OCI-LY7 (cell line): Measurements from ENCODE around the gene SOS1.

Experiments
- CTCF ChIP-seq: fragments of 200-600 bp; sonication (generic); conservative IDR thresholded peaks from 2 replicates; pipeline ENCODE4 v1.5.1; 2014; ENCODE audit warnings: mild to moderate bottlenecking, antibody characterized with exemption, low read length, moderate library complexity, mixed read lengths
- EZH2phosphoT487 ChIP-seq: fragments of 200-600 bp; sonication (generic); IDR thresholded peaks from 2 replicates; pipeline ENCODE4 v1.6.1; 2018; ENCODE audit warnings: low read depth, borderline replicate concordance, mild to moderate bottlenecking, mixed run types, antibody characterized with exemption, low read length, moderate library complexity, mixed read lengths

GRCh38 chr2:39135690-39136259, 14.9 kb upstream of the SOS1 start:
- TF ChIP-seq CTCF (no peak), EZH2phosphoT487 (no peak)
